ENCODE measurements around the gene FBXO24. TPM values are rescaled to one million over a fixed set of nuclear protein-coding genes. Genes with fewer than 3 reads are reported as not detected.

The FBXO24 gene
- total RNA-seq, 4 donors from 2014 or later, result 0.15 to 4.3 (median 0.99) TPM

DNA sequence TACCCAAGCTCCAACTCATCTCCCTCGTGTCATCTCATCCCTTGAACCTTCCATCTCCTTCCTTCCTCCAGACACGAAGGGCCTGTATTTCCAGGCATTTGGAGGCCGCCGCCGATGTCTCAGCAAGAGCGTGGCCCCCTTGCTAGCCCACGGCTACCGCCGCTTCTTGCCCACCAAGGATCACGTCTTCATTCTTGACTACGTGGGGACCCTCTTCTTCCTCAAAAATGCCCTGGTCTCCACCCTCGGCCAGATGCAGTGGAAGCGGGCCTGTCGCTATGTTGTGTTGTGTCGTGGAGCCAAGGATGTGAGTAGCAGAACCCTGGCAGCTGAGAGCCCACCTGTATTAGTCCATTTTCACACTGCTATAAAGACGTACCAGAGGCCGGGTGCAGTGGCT, 5.5 kb downstream of the FBXO24 start:
- 92 to 95% methylated on average over 17 of the region's 17 CpGs for WGBS, 2 donors
- intact Hi-C loops (cut with DNase I; ENCODE audit: low total_unique reads), result no loop called here
- DNase-seq (ENCODE audit: low spot score in 2 of 2), result no peak
- TF ChIP-seq, protein P1, sequence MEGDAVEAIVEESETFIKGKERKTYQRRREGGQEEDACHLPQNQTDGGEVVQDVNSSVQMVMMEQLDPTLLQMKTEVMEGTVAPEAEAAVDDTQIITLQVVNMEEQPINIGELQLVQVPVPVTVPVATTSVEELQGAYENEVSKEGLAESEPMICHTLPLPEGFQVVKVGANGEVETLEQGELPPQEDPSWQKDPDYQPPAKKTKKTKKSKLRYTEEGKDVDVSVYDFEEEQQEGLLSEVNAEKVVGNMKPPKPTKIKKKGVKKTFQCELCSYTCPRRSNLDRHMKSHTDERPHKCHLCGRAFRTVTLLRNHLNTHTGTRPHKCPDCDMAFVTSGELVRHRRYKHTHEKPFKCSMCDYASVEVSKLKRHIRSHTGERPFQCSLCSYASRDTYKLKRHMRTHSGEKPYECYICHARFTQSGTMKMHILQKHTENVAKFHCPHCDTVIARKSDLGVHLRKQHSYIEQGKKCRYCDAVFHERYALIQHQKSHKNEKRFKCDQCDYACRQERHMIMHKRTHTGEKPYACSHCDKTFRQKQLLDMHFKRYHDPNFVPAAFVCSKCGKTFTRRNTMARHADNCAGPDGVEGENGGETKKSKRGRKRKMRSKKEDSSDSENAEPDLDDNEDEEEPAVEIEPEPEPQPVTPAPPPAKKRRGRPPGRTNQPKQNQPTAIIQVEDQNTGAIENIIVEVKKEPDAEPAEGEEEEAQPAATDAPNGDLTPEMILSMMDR (IDR thresholded peaks at IDR 0.05), result no peak
- no peak for TF ChIP-seq POLR2A (IDR thresholded peaks at IDR 0.05)
- no peak overlapping the region for H3K4me3 ChIP-seq (ENCODE audit: low read depth, poor library complexity, severe bottlenecking)

DNA sequence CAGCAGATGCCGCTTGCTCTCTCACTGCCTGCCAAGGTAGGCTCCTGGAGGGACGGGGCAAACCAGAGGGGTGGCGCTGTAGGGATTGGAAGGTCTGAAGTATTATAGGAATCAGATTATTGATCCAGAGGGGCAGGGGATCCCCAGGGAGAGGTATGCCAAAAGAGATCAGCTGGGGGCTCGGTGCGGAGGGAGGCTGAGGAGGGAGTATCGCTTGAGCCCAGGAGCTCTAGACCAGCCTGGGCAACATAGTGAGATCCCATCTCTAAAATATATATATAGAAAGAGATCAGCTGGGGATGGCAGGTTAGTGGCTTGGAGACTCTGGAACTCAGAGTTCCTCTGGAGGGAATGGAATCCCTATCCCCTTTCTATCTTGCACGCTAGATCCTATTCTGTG, 9.1 kb downstream of the FBXO24 start:
- intact Hi-C loops (cut with DNase I; ENCODE audit: low total_unique reads), result no loop called here

DNA sequence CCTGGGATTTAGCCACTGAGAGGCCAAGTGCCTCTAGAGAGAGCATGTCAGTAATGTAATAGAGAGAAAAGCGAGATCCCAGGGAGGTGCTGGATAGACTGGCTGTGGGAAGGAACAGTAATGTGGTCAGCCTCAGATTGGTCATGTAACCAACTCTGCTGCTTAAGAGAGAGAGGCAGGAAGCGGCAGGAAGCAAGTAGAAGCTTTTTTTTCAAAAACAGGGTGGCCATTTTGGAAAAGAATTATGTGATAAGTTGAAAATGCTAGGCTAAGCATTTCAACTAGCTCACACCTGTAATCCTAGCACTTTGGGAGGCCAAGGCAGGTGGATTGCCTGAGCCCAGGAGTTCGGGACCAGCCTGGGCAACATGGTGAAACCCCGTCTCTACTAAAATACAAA, 12.3 kb downstream of the FBXO24 start:
- TF ChIP-seq, protein P1 (IDR thresholded peaks at IDR 0.05), result no peak
- TF ChIP-seq POLR2A (IDR thresholded peaks at IDR 0.05), result no peak
- no peak for DNase-seq (ENCODE audit: low spot score in 2 of 2)
- WGBS, 2 donors, result 87% methylated on average over 4 of the region's 4 CpGs
- no peak overlapping the region for H3K4me3 ChIP-seq (ENCODE audit: low read depth, poor library complexity, severe bottlenecking)
- intact Hi-C loops (cut with DNase I; ENCODE audit: low total_unique reads), result no loop called here

More for the DNA sequence above, 9.1 kb downstream of the FBXO24 start:
- no peak for DNase-seq (ENCODE audit: low spot score in 2 of 2)
- no peak for TF ChIP-seq POLR2A (IDR thresholded peaks at IDR 0.05)
- TF ChIP-seq, protein P1 (IDR thresholded peaks at IDR 0.05), result no peak
- H3K4me3 ChIP-seq (ENCODE audit: low read depth, poor library complexity, severe bottlenecking), result no peak overlapping the region
- WGBS, 2 donors, result 96 to 99% methylated on average over 7 of the region's 7 CpGs

DNA sequence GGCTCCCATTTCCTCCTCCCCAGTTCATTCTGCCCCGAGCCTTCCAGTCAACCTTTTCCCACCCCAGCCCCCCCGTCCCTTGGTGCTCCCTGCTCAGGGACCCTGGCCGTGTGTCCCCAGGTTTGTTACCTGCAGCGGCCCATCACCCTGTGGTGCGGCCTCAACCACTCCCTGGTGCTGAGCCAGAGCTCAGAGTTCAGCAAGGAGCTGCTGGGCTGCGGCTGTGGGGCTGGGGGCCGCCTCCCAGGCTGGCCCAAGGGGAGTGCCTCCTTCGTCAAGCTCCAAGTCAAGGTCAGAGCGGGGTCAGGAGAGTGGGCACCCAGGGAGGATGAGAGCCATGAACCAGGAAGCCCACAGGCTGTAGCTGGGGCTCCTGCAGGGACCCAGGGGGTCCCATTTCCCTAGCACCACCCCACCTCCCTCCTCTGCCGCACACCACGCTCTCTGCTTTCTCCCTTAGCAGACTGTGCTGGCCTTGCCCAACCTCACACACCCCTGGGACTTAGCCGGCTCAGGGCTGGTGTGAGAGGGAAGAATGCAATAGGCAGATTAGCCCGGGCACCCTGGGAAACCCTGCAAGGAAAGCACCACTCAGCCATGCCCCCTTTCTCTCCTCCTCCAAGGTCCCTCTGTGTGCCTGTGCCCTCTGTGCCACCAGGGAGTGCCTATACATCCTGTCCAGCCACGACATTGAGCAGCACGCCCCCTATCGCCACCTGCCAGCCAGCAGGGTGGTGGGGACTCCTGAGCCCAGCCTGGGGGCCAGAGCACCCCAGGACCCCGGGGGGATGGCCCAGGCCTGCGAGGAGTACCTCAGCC, 14.0 kb downstream of the FBXO24 start:
- intact Hi-C loops (cut with DNase I; ENCODE audit: low total_unique reads), result no loop called here
- DNase-seq (ENCODE audit: low spot score in 2 of 2), result no peak
- 79 to 80% methylated on average over 15 to 17 of the region's 18 CpGs for WGBS, 2 donors
- no peak overlapping the region for H3K4me3 ChIP-seq (ENCODE audit: low read depth, poor library complexity, severe bottlenecking)
- TF ChIP-seq, protein P1 (IDR thresholded peaks at IDR 0.05), result no peak
- TF ChIP-seq POLR2A (IDR thresholded peaks at IDR 0.05), result no peak

DNA sequence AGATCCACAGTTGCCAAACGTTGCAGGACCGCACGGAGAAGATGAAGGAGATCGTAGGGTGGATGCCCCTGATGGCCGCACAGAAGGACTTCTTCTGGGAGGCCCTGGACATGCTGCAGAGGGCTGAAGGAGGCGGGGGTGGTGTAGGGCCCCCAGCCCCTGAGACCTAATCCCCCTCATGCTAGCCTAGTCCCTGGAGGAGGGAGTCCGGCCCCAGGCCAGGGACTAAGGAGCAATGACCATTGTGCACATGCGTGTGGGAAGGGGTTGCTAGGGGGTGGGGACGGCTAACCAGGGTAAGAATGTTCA, 14.6 kb downstream of the FBXO24 start:
- intact Hi-C loops (cut with DNase I; ENCODE audit: low total_unique reads), result no loop called here
- DNase-seq (ENCODE audit: low spot score in 2 of 2), result no peak
- TF ChIP-seq POLR2A (IDR thresholded peaks at IDR 0.05), result no peak
- TF ChIP-seq, protein P1 (IDR thresholded peaks at IDR 0.05), result no peak
- H3K4me3 ChIP-seq (ENCODE audit: low read depth, poor library complexity, severe bottlenecking), result no peak overlapping the region
- 86% methylated on average over 9 of the region's 9 CpGs for WGBS, 2 donors

All from lower leg skin (tissue), 4 donors.